Psoas muscle (tissue), 8 donors: ENCODE measurements around the gene TRAPPC2L. TPM values are rescaled to one million over a fixed set of nuclear protein-coding genes. Genes with fewer than 3 reads are reported as not detected.

Experiments
- ATAC-seq, 4 donors: fragments of 200-7000 bp; cut with Tn5 transposase; one replicate each; pipeline ENCODE4 v1.9.1; 2020; ENCODE audit warnings: moderate library complexity in 3 of 4, mild to moderate bottlenecking in 2 of 4
- DNase-seq, 2 donors: peaks; one replicate each; pipeline ENCODE4 v3.0.0-alpha.2; 2020
- H3K27ac ChIP-seq: fragments of 200-600 bp; one replicate; pipeline ENCODE4 v1.8.0; 2022
- H3K27me3 ChIP-seq, 3 donors: fragments of 200-600 bp in 1 of 3; one replicate each; pipeline versions ENCODE4 v1.6.1 to v1.8.0; 2013 to 2022; ENCODE audit warnings: low read length in 2 of 3, mild to moderate bottlenecking in 2 of 3, moderate library complexity in 1 of 3; ENCODE audit not compliant: insufficient read depth in 3 of 3
- H3K36me3 ChIP-seq, 2 donors: fragments of 200-600 bp in 1 of 2; one replicate each; pipeline versions ENCODE4 v1.6.1 to v1.8.0; 2013 to 2022; ENCODE audit warnings: low read depth in 1 of 2, mild to moderate bottlenecking in 1 of 2, moderate library complexity in 1 of 2; ENCODE audit not compliant: insufficient read depth in 1 of 2
- H3K4me1 ChIP-seq: fragments of 200-600 bp; one replicate; pipeline ENCODE4 v1.8.0; 2022
- H3K4me3 ChIP-seq: fragments of 200-600 bp; one replicate; pipeline ENCODE4 v1.8.0; 2022; ENCODE audit warnings: mild to moderate bottlenecking
- H3K9me3 ChIP-seq: fragments of 200-600 bp; one replicate; pipeline ENCODE4 v1.8.0; 2022
- WGBS, 3 donors: extraction: QIAGEN DNeasy Blood & Tissue Kit; methylation state at CpG; one replicate each; pipeline versions ENCODE4 v1.1.6 to v1.1.7; 2013; 5-methylcytosine and 5-hydroxymethylcytosine counted together
- intact Hi-C, 2 donors: fragments of 100-400 bp; cut with DNase I; formaldehyde crosslinking; loops; one replicate each; pipeline versions ENCODE4 v1.11.0 to v1.14.2; 2022
- polyA plus RNA-seq, 3 donors: library from polyadenylated mRNA; stranded (reverse); fragments of 200-250 nt; gene quantifications; one replicate each; pipeline ENCODE4 v1.2.3, GENCODE V29; 2013
- total RNA-seq, 4 donors: library from RNA; stranded (reverse); fragmentation: NEBNext Ultra II Directional in 2 of 4; extraction: Animal tissue kit (Norgen Biotek cat#: 25700) in 2 of 4; gene quantifications; one replicate each; pipeline versions ENCODE4 v1.2.1 to v1.2.4, GENCODE V29; 2021 to 2023
- TF ChIP-seq, protein P1 (sequence below): fragments of 200-600 bp; IDR thresholded peaks from one replicate; pipeline ENCODE4 v1.8.0; 2022; ENCODE audit warnings: antibody characterized with exemption
- donor health status: healthy with polysubstance abuse.
- donor health status: DM: no; HTN: no; CAD: no; lungs with moderate emphysema.
- donor health status: Bipolar disorder and iron deficiency.
- donor health status: healthy.
- donor health status: DM: yes; HTN: yes; CAD: no.
- donor health status: DM: no; HTN: no; CAD: no.
- donor health status: DM: no; HTN: no; CAD: no.
- donor health status: DM: yes; HTN: yes; CAD: no.

TRAPPC2L gene
- total and polyA plus RNA-seq, 7 donors = 23.9 to 42.6 (median 38.6) TPM

DNA sequence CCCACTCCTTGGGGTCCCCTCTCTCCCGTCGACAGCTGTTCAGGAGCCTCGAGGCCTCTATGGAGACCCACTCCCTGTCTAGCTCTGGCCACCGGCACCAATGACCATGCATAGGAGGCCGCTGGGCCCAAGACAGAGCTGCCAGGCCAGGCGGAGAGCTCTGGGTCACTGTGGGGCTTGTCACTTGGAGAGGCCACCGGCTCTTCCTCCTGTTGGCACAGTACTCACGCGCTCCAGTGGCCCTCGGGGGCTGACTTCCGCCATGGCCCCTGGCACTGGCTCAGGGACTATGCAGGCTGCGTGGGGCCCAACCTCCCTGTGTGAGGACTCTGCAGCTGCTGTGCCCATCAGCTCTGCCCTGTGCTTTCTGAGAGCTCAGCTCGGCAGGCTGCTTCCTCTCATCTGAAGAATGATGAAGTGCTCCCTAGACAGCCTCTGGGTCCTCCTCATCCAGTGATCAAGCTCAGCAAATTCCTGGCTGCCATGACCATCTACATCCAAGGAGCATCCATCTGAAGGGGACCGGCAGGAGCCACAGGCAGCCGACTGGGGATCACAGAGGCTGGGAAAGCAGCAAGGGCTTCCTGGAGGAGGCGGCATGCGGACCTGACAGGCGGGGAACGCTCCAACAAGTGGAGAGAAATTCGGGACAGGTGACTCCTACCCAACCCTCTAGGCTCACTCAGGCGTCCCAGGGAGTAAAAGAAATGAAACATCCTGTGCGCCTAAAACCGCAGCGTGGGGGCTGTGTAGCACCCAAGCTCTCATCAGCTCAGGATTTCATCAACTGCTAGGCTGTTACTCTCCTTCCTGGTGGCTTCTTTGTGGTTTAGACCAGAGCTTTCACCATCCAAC, 17.0 kb upstream of the TRAPPC2L start:
- Histone ChIP-seq H3K27me3 (no peaks in the 10 kb centered on the region), H3K36me3 (peaks cover 0 to 25% of the 10 kb centered on the region in 2 donors), H3K4me1 (no peaks in the 10 kb centered on the region), H3K9me3 (no peaks in the 10 kb centered on the region), H3K4me3 (no peak overlapping the region), H3K27ac (no peak overlapping the region)
- DNase-seq = no peak
- 83 to 89% (median 86%) methylated on average over 24 of the region's 24 CpGs for WGBS, 3 donors
- intact Hi-C loops = no loop called here
- TF ChIP-seq, protein P1, sequence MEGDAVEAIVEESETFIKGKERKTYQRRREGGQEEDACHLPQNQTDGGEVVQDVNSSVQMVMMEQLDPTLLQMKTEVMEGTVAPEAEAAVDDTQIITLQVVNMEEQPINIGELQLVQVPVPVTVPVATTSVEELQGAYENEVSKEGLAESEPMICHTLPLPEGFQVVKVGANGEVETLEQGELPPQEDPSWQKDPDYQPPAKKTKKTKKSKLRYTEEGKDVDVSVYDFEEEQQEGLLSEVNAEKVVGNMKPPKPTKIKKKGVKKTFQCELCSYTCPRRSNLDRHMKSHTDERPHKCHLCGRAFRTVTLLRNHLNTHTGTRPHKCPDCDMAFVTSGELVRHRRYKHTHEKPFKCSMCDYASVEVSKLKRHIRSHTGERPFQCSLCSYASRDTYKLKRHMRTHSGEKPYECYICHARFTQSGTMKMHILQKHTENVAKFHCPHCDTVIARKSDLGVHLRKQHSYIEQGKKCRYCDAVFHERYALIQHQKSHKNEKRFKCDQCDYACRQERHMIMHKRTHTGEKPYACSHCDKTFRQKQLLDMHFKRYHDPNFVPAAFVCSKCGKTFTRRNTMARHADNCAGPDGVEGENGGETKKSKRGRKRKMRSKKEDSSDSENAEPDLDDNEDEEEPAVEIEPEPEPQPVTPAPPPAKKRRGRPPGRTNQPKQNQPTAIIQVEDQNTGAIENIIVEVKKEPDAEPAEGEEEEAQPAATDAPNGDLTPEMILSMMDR = no peak
- ATAC-seq = no peak

- Histone ChIP-seq H3K27me3 (no peaks in the 10 kb centered on the region), H3K4me3 (no peak overlapping the region), H3K4me1 (no peaks in the 10 kb centered on the region), H3K36me3 (peaks cover 0 to 19% of the 10 kb centered on the region in 2 donors), H3K27ac (no peak overlapping the region), H3K9me3 (no peaks in the 10 kb centered on the region)
- intact Hi-C loops = no loop called here
- 92 to 94% (median 94%) methylated on average over 30 of the region's 30 CpGs for WGBS, 3 donors
- DNase-seq (no peak), ATAC-seq (no peak)
- TF ChIP-seq, protein P1 = no peak
Observed at GRCh38 chr16:88840600-88841215, 16.2 kb upstream of the TRAPPC2L start.

GRCh38 chr16:88841521-88842307, 15.2 kb upstream of the TRAPPC2L start:
- Histone ChIP-seq H3K4me1 (no peaks in the 10 kb centered on the region), H3K4me3 (no peak overlapping the region), H3K27me3 (no peaks in the 10 kb centered on the region), H3K9me3 (no peaks in the 10 kb centered on the region), H3K27ac (no peak overlapping the region), H3K36me3 (peaks cover 0 to 19% of the 10 kb centered on the region in 2 donors)
- WGBS, 3 donors = 93 to 94% (median 94%) methylated on average over 40 of the region's 40 CpGs
- intact Hi-C loops = no loop called here
- TF ChIP-seq, protein P1 = no peak
- DNase-seq (no peak), ATAC-seq (no peak)

- ATAC-seq = no peak
- H3K9me3 ChIP-seq = no peaks in the 10 kb centered on the region
- no peak overlapping the region for H3K4me3 ChIP-seq
- peaks cover 0 to 19% of the 10 kb centered on the region in 2 donors for H3K36me3 ChIP-seq
- H3K27ac ChIP-seq = no peak overlapping the region
- no peaks in the 10 kb centered on the region for H3K27me3 ChIP-seq
- H3K4me1 ChIP-seq = no peaks in the 10 kb centered on the region
- TF ChIP-seq, protein P1 = no peak
- WGBS, 3 donors = 78 to 95% (median 91%) methylated on average over 13 to 15 of the region's 15 CpGs
- intact Hi-C loops = no loop called here
- DNase-seq = no peak
Observed at GRCh38 chr16:88842308-88842756, 14.6 kb upstream of the TRAPPC2L start.
